ENCODE data around the gene DCLRE1C.
"Not testable (repeated sequence)": the region's sequence is repeated elsewhere in the genome, so short reads cannot be mapped to it uniquely, and the experiment has no call there.

The DCLRE1C gene

GRCh38 chr10:14879124-14879927 lies 74.6 kb downstream of the DCLRE1C start:
- peak; percentile 45 for DNase-seq

DNA sequence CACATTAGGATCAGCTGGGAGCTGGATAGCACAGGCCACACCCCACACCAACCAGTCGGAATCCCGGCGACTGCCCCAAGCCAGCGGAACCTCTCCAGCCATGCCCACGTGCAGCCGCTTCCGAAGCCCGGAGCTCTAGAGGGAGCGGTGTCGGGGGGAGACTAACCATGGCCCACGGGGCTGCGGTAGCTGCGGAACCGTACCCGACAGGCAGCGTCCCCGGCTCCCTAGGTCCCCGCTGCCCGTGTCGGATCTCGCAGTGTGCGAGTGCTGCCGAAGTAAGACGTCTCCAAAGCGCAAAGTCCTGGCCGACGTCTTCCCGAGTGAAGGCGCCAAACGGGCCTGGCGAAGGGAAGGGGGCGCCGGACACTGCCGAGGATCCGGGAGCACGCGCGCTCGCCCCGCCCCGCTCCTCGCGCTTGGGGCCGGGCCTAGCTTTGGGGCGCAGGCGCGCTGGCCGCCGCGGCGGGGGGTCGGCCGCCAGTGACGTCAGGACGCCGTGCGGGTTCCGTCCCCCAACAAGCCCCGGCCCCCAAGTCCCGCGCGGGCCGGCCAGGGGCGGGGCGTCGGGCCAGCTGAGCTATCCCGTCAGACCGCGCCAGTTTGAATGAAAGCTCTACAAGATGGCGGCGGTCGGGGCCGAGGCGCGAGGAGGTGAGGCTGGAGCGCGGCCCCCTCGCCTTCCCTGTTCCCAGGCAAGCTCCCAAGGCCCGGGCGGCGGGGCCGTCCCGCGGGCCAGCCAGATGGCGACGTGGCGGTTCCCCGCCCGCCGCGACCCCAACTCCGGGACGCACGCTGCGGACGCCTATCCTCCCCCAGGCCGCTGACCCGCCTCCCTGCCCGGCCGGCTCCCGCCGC lies 75.4 kb downstream of the DCLRE1C start, which contains the start of gene SUV39H2:
TSS of gene SUV39H2 (plus strand) at position 601 of the 858 bp plus-strand sequence. CDS start at position 624, 23 bp downstream.
- DNase-seq, result peak; percentile 93

DNA sequence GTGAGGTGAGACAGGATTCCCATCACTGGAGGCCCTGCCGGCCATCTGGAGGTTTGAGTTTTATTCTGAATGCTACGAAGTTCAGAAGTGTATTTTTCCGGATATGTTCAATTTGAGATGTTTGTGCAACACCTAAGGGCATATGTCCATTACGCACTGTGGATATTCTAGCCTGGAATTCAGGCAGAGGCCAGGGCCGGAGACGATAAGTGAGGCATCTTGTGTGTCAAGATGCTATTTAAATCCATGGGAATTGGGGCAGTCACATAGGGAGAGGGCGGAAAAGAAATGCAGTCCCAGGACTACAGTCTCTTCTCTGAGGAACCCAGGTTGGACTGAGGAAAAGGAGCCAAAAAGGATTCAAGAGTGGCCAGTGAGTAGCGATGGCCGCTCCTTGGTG lies 77.1 kb downstream of the DCLRE1C start:
- no peak for DNase-seq

DNA sequence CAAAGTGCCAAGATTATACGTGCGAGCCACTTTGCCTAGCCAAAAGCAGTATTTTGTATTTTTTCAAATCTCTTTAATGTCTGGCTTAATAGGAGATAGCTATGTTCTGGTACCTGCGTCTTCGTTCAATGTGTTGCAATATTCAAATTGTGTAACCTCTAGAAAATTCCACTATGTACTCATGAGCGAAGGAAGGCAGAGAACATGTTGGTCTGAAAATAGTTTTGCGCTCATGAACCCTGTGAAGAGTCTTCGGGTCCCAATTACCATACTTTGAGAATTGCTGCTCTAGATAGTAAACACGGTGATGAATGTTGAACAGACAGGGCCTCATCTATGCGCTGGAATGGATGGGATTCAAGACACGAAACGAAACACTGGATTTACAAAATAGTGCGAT lies 78.0 kb downstream of the DCLRE1C start:
- DNase-seq, result no peak

GRCh38 chr10:14873090-14873760 lies 80.7 kb downstream of the DCLRE1C start:
- DNase-seq, result no peak

- not testable (repeated sequence) for DNase-seq
Observed at GRCh38 chr10:14864871-14865270, 89.0 kb downstream of the DCLRE1C start.

DNA sequence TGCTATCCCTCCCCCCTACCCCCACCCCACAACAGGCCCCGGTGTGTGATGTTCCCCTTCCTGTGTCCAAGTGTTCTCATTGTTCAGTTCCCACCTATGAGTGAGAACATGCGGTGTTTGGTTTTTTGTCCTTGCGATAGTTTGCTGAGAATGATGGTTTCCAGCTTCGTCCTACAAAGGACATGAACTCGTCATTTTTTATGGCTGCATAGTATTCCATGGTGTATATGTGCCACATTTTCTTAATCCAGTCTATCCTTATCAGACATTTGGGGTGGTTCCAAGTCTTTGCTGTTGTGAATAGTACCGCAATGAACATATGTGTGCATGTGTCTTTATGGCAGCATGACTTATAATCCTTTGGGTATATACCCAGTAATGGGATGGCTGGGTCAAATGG lies 89.4 kb downstream of the DCLRE1C start:
- not testable (repeated sequence) for DNase-seq

GRCh38 chr10:14860791-14861190 lies 93.1 kb downstream of the DCLRE1C start:
- no peak for DNase-seq

GRCh38 chr10:14859775-14860174 lies 94.1 kb downstream of the DCLRE1C start:
- DNase-seq, result no peak

DNA sequence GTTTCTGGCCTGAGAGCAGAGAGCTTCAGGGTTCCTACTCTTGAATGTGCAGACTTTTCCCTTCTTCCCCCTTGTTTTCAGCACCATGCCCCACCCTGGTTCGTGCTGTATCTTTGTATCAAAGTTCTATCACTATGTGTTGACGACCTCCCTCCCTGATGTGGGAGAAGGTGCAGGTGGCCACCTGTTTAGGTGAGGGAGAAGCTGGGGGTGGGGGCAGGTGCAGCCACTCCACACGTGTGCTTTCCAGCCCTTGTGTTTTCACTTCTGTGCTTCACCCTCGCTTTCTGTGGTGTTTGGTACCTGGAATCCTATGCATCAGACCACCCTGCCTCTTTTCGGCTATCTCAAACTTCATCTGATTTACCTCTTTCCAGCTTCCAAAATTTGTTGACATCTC lies 94.9 kb downstream of the DCLRE1C start:
- no peak for DNase-seq

DNA sequence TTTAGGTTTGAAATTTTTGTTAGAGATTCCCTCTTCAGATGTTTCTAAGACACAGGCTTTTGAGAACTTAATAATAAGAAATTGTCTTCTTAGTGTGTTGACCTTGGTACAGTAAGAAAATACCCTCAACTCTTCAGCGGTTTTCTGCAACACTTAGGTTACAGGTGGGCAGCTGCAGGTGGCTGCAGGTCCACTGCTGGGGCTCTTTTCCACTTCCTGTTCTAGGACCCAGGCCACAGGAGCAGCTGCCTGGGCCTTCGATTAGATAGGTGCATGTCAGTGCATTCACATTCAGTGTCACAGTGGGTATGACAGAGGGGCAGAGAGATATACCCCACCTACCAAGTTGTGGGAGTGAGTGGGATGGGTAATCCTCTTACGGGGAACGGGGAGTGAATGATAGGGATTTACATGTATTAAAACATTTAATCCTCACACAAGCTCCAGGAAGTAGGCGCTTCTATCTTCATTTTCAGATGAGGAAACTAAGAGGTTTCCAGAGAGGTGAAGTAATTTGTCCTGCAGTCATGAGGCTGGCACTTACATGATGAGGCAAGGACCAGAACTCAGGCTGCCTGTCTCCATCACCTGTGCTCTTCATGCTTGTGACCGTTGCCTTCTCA lies 95.4 kb downstream of the DCLRE1C start:
- no peak for DNase-seq

GRCh38 chr10:14855453-14855852 lies 98.4 kb downstream of the DCLRE1C start:
- DNase-seq, result no peak

- no peak for DNase-seq
Observed at GRCh38 chr10:14852236-14852635, 101.7 kb downstream of the DCLRE1C start.

Data from stimulated activated CD4-positive, alpha-beta T cell treated with anti-CD3 and anti-CD28 coated beads, Interleukin-4, amount 100 ng/mL, for 24 hours (primary cell).